Activated CD4-positive, alpha-beta memory T cell treated with anti-CD3 and anti-CD28 coated beads for 36 hours (primary cell): ENCODE data around the gene TCF7L1. TPM values are rescaled to one million over a fixed set of nuclear protein-coding genes. Genes with fewer than 3 reads are reported as not detected.

ENCODE experiments used
- CTCF ChIA-PET: fragments of 350-600 bp; sonication (Branson Sonifier 250); formaldehyde crosslinking; loops from one replicate; lab custom pipeline; 2021; ENCODE audit warnings: antibody characterized with exemption, inconsistent platforms; lab: Charles Lee
- POLR2A ChIA-PET: fragments of 350-600 bp; sonication (Branson Sonifier 250); formaldehyde crosslinking; loops from one replicate; lab custom pipeline; 2021; ENCODE audit warnings: antibody characterized with exemption; lab: Charles Lee
- DNase-seq: peaks from one replicate; pipeline ENCODE4 v3.0.0-alpha.2; 2020
- H3K27ac Mint-ChIP-seq: one replicate; pipeline ENCODE4 v1.8.0; 2021; ENCODE audit warnings: mixed read lengths
- H3K27me3 Mint-ChIP-seq: one replicate; pipeline ENCODE4 v1.8.0; 2021; ENCODE audit warnings: mixed read lengths
- H3K36me3 Mint-ChIP-seq: one replicate; pipeline ENCODE4 v1.8.0; 2021; ENCODE audit warnings: mixed read lengths
- H3K4me1 Mint-ChIP-seq: one replicate; pipeline ENCODE4 v1.8.0; 2021; ENCODE audit warnings: low read depth, mixed read lengths
- H3K4me3 Mint-ChIP-seq: one replicate; pipeline ENCODE4 v1.8.0; 2021; ENCODE audit warnings: mild to moderate bottlenecking, mixed read lengths
- H3K9me3 Mint-ChIP-seq: one replicate; pipeline ENCODE4 v1.8.0; 2021; ENCODE audit warnings: mixed read lengths
- intact Hi-C: fragments of 100-400 bp; cut with micrococcal nuclease; formaldehyde crosslinking; loops from one replicate; pipeline ENCODE4 v1.15.1; 2023
- total RNA-seq, 2 experiments: library from RNA; stranded (reverse); gene quantifications; one replicate each; pipeline ENCODE4 v1.2.3, GENCODE V29; 2021

The TCF7L1 gene
- total RNA-seq, 2 experiments from 2014 or later = 0.07 TPM; not detected in 1

GRCh38 chr2:85180322-85181133 is 47.3 kb downstream of the TCF7L1 start:
- DNase-seq = no peak
- Mint-ChIP-seq H3K27ac (no peak overlapping the region), H3K4me3 (no peak overlapping the region), H3K36me3 (no peaks in the 10 kb centered on the region), H3K9me3 (no peaks in the 10 kb centered on the region), H3K4me1 (no peaks in the 10 kb centered on the region), H3K27me3 (peaks cover 5% of the 10 kb centered on the region)
- POLR2A ChIA-PET = no interaction called here
- intact Hi-C loops = no loop called here
- CTCF ChIA-PET = interaction anchor here (0.6 to 1.4 kb wide), 3 partner anchors 51 to 120 kb away, joined by 3 to 4 read pairs (median 3); no protein-coding TSS in a partner anchor

- H3K27ac Mint-ChIP-seq = no peak overlapping the region
- CTCF ChIA-PET = interaction anchor here (0.6 to 1.4 kb wide), 3 partner anchors 52 to 120 kb away, joined by 3 to 4 read pairs (median 4); no protein-coding TSS in a partner anchor
- POLR2A ChIA-PET = no interaction called here
- intact Hi-C loops = no loop called here
- no peak overlapping the region for H3K4me3 Mint-ChIP-seq
- peaks cover 2% of the 10 kb centered on the region for H3K27me3 Mint-ChIP-seq
- H3K4me1 Mint-ChIP-seq = no peaks in the 10 kb centered on the region
- H3K9me3 Mint-ChIP-seq = no peaks in the 10 kb centered on the region
- DNase-seq = no peak
- H3K36me3 Mint-ChIP-seq = no peaks in the 10 kb centered on the region
These were observed 48.0 kb downstream of the TCF7L1 start for GRCh38 chr2:85181134-85181631.

DNA sequence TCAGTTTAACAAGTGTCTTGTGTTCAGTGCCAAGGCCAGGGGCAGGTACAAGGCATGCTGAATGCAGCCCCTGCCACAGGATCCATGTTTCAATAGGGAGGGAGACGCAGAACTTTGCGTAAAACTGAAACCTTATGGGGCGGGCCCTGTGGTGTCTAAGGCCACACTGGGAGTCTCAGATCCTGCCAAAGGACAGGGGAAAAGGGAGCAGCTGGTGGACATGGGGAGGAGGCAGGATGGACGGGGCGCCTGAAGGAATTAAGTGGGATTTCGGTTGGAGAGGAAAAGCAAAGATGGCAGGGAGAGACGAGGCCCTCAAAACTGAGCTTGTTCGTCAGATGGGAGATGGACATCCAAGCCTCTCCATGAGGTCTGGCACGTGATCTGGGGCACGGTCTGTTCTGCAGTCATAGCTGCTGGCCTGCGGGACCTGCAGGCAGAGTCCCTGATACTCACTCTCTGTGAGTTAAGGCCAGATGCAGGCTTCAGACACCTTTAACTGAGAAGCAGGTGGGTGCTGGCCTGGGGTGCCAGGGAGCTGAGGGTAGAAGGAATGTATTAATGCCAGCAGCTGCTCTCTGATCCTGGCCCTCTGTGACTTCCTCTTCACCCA is 48.8 kb downstream of the TCF7L1 start:
- Mint-ChIP-seq H3K27ac (no peak overlapping the region), H3K36me3 (no peaks in the 10 kb centered on the region), H3K4me1 (no peaks in the 10 kb centered on the region), H3K4me3 (no peak overlapping the region), H3K9me3 (no peaks in the 10 kb centered on the region), H3K27me3 (peaks cover 2% of the 10 kb centered on the region)
- ChIA-PET POLR2A (no interaction called here), CTCF (interaction anchor here (0.9 kb wide), 1 partner anchor 103 kb away, joined by 4 read pairs; no protein-coding TSS in a partner anchor)
- no peak for DNase-seq
- intact Hi-C loops = no loop called here

DNA sequence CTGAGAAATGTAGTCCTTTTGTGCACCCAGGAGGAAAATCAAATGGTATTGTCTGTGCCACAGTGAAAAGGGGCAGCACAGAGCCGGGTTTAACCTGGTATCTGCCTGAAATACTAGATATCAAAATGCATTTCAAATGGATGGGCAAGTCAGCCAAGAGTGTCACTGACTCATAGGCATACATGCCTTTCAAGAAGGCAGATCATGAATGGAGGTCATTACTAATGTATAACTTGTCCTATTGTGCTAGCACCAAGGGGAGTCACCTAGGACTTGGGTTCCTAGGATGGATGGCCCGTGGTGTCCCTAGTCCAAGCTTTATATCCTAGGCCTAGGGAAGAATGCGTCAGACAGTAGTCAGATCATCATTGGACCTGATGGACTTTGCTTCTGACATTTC is 49.9 kb downstream of the TCF7L1 start:
- POLR2A ChIA-PET = no interaction called here
- H3K27ac Mint-ChIP-seq = no peak overlapping the region
- peaks cover 3% of the 10 kb centered on the region for H3K27me3 Mint-ChIP-seq
- DNase-seq = no peak
- no peaks in the 10 kb centered on the region for H3K4me1 Mint-ChIP-seq
- no peaks in the 10 kb centered on the region for H3K36me3 Mint-ChIP-seq
- intact Hi-C loops = no loop called here
- no peaks in the 10 kb centered on the region for H3K9me3 Mint-ChIP-seq
- CTCF ChIA-PET = interaction anchor here (0.7 to 2.2 kb wide), 3 partner anchors 16 to 117 kb away, joined by 3 to 7 read pairs (median 4); no protein-coding TSS in a partner anchor
- H3K4me3 Mint-ChIP-seq = no peak overlapping the region

DNA sequence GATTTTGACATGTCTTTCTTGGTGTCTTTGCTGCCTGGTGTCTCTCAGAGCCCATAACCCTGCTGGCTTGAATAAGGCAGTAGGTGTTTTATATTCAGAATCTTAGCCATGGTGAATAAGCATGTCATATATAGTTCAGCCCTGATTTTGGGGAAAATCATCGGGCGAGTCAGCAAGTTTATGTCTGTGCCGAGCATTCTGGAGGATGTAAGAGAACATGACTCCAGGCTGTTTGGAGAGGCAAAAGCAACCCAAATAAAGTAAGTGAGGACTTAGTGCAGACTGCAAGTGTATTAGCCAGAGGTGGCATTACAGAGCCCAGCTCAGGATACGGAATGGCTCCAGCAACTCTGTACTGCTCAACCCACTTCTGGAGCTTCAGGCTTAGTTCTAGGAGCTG is 50.3 kb downstream of the TCF7L1 start:
- H3K36me3 Mint-ChIP-seq = no peaks in the 10 kb centered on the region
- no peaks in the 10 kb centered on the region for H3K4me1 Mint-ChIP-seq
- no peak overlapping the region for H3K4me3 Mint-ChIP-seq
- H3K27me3 Mint-ChIP-seq = peaks cover 3% of the 10 kb centered on the region
- no peak overlapping the region for H3K27ac Mint-ChIP-seq
- intact Hi-C loops = no loop called here
- ChIA-PET CTCF (interaction anchor here (0.7 to 2.2 kb wide), 3 partner anchors 16 to 117 kb away, joined by 3 to 7 read pairs (median 4); no protein-coding TSS in a partner anchor), POLR2A (no interaction called here)
- DNase-seq = no peak
- H3K9me3 Mint-ChIP-seq = no peaks in the 10 kb centered on the region

- no peak overlapping the region for H3K4me3 Mint-ChIP-seq
- H3K4me1 Mint-ChIP-seq = no peaks in the 10 kb centered on the region
- H3K27me3 Mint-ChIP-seq = peaks cover 3% of the 10 kb centered on the region
- ChIA-PET POLR2A (no interaction called here), CTCF (interaction anchor here (1.9 to 2.2 kb wide), 2 partner anchors 70 to 116 kb away, joined by 5 to 7 read pairs; no protein-coding TSS in a partner anchor)
- no peak overlapping the region for H3K27ac Mint-ChIP-seq
- H3K9me3 Mint-ChIP-seq = no peaks in the 10 kb centered on the region
- H3K36me3 Mint-ChIP-seq = no peaks in the 10 kb centered on the region
- intact Hi-C loops = no loop called here
- no peak for DNase-seq
These were observed 51.0 kb downstream of the TCF7L1 start for GRCh38 chr2:85184231-85184630.

- H3K36me3 Mint-ChIP-seq = no peaks in the 10 kb centered on the region
- H3K4me1 Mint-ChIP-seq = no peaks in the 10 kb centered on the region
- intact Hi-C loops = loop anchor here (5.0 kb wide), 1 partner anchor 102 kb away; no protein-coding TSS in a partner anchor
- ChIA-PET POLR2A (no interaction called here), CTCF (interaction anchor here (1.9 to 2.2 kb wide), 2 partner anchors 70 to 115 kb away, joined by 5 to 7 read pairs; no protein-coding TSS in a partner anchor)
- H3K4me3 Mint-ChIP-seq = no peak overlapping the region
- no peaks in the 10 kb centered on the region for H3K9me3 Mint-ChIP-seq
- H3K27ac Mint-ChIP-seq = no peak overlapping the region
- H3K27me3 Mint-ChIP-seq = peaks cover 3% of the 10 kb centered on the region
- no peak for DNase-seq
These were observed 51.8 kb downstream of the TCF7L1 start for GRCh38 chr2:85184990-85185389.

- Mint-ChIP-seq H3K27ac (no peak overlapping the region), H3K4me1 (no peaks in the 10 kb centered on the region), H3K27me3 (peaks cover 6% of the 10 kb centered on the region), H3K36me3 (no peaks in the 10 kb centered on the region), H3K4me3 (no peak overlapping the region), H3K9me3 (no peaks in the 10 kb centered on the region)
- ChIA-PET CTCF (interaction anchor here (0.6 to 1.9 kb wide), 4 partner anchors 59 to 120 kb away, joined by 3 to 5 read pairs (median 3); no protein-coding TSS in a partner anchor), POLR2A (no interaction called here)
- intact Hi-C loops = loop anchor here (5.0 kb wide), 1 partner anchor 102 kb away; no protein-coding TSS in a partner anchor
- no peak for DNase-seq
These were observed 52.3 kb downstream of the TCF7L1 start for GRCh38 chr2:85185431-85185940.

- no peaks in the 10 kb centered on the region for H3K4me1 Mint-ChIP-seq
- H3K36me3 Mint-ChIP-seq = no peaks in the 10 kb centered on the region
- ChIA-PET CTCF (no interaction called here), POLR2A (no interaction called here)
- no peak overlapping the region for H3K27ac Mint-ChIP-seq
- H3K4me3 Mint-ChIP-seq = no peak overlapping the region
- no peaks in the 10 kb centered on the region for H3K9me3 Mint-ChIP-seq
- H3K27me3 Mint-ChIP-seq = peaks cover 6% of the 10 kb centered on the region
- DNase-seq = no peak
- intact Hi-C loops = loop anchor here (5.0 kb wide), 1 partner anchor 100 kb away; no protein-coding TSS in a partner anchor
These were observed 53.9 kb downstream of the TCF7L1 start for GRCh38 chr2:85187069-85187468.

- intact Hi-C loops = loop anchor here (5.0 kb wide), 1 partner anchor 98 kb away; no protein-coding TSS in a partner anchor
These were observed 55.7 kb downstream of the TCF7L1 start for GRCh38 chr2:85188852-85189251.

DNA sequence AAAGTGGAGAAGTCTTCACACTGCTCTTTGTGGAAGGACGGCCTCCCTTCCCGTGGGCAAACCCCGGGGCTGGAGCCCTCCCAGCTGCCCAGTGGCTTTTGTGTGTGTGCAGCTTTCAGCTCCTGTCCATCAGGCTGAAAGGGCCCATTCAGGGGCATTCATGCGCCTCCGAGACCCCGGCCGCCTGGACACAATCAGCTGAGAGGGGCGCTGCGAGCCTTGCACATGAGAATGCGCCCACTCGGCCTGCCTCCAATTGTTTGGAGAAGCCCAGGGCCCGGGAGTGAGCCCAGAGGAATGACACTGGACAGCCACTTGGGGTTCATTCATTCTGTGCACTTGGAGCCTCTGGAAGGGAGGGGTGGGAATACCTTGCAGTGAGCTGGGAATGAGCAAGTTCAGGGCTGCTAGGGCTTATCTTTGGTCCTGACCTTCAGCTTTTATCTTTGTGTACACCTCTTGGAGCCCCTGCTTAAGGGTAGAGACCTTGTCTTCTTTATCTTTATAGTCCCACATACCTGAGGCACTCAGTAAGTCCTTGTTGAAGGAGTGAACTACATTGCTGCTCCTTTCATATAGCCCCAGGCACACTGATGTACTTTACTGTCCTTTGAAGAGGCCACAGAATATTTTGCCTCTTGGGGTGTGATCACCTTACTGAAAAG is 56.5 kb downstream of the TCF7L1 start:
- DNase-seq = no peak
- intact Hi-C loops = loop anchor here (5.0 kb wide), 1 partner anchor 98 kb away; no protein-coding TSS in a partner anchor
- H3K36me3 Mint-ChIP-seq = no peaks in the 10 kb centered on the region
- H3K27ac Mint-ChIP-seq = no peak overlapping the region
- ChIA-PET CTCF (interaction anchor here (0.7 kb wide), 1 partner anchor 38 kb away, joined by 3 read pairs; no protein-coding TSS in a partner anchor), POLR2A (no interaction called here)
- H3K4me3 Mint-ChIP-seq = no peak overlapping the region
- peaks cover 6% of the 10 kb centered on the region for H3K27me3 Mint-ChIP-seq
- H3K4me1 Mint-ChIP-seq = no peaks in the 10 kb centered on the region
- no peaks in the 10 kb centered on the region for H3K9me3 Mint-ChIP-seq

More at GRCh38 chr2:85188852-85189251, 55.7 kb downstream of the TCF7L1 start:
- POLR2A ChIA-PET = no interaction called here
- Mint-ChIP-seq H3K36me3 (no peaks in the 10 kb centered on the region), H3K27ac (no peak overlapping the region), H3K4me3 (no peak overlapping the region), H3K9me3 (no peaks in the 10 kb centered on the region), H3K27me3 (peaks cover 6% of the 10 kb centered on the region), H3K4me1 (no peaks in the 10 kb centered on the region)
- CTCF ChIA-PET = no interaction called here
- DNase-seq = no peak
